GDM1 (cell line): ENCODE data around the gene EHMT1.
A peak's percentile ranks its signal among the peaks of the same experiment; 100 is the strongest.

ENCODE experiments used
- DNase-seq: peaks from one replicate; lab custom pipeline; 2025; lab: John Stamatoyannopoulos, UW

EHMT1 gene

GRCh38 chr9:137674307-137674975, 55.6 kb downstream of the EHMT1 start:
- DNase-seq: no peak

GRCh38 chr9:137674976-137675320, 56.1 kb downstream of the EHMT1 start:
- no peak for DNase-seq

DNA sequence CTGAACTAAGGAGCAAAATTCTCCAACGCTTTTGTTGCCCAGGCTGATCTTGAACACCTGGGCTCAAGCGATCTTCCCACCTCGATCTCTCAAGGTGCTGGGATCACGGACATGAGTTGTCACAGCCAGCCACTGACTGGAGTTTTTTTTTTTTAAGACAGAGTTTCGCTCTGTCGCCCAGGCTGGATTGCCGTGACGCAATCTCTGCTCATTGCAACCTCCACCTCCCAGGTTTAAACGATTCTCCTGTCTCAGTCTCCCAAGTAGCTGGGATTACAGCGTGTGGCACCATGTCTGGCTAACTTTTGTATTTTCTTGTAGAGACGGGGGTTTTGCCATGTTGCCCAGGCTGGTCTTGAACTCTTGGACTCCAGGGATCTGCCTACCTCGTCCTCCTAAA, 58.2 kb downstream of the EHMT1 start:
- no peak for DNase-seq

GRCh38 chr9:137678202-137678601, 59.4 kb downstream of the EHMT1 start:
- DNase-seq: no peak

DNA sequence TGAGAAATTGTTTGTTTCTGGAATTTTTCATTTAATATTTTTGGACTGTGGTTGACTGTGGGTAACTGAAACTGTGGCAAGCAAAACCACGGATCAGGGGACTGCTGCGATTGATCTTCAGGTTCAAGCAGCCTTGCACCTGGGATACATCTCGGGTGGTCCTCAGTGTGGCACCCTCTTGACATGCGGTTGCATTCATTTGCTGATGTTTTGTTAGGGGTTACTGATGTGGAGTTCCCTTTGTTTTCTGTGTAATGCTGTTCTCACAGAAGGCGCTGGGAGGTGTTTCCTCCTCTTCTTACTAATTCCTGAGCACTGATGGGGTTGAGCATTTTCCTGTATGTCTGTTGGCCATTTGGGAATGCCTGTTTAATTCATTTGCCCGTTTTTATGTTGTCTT, 60.4 kb downstream of the EHMT1 start:
- no peak for DNase-seq

DNA sequence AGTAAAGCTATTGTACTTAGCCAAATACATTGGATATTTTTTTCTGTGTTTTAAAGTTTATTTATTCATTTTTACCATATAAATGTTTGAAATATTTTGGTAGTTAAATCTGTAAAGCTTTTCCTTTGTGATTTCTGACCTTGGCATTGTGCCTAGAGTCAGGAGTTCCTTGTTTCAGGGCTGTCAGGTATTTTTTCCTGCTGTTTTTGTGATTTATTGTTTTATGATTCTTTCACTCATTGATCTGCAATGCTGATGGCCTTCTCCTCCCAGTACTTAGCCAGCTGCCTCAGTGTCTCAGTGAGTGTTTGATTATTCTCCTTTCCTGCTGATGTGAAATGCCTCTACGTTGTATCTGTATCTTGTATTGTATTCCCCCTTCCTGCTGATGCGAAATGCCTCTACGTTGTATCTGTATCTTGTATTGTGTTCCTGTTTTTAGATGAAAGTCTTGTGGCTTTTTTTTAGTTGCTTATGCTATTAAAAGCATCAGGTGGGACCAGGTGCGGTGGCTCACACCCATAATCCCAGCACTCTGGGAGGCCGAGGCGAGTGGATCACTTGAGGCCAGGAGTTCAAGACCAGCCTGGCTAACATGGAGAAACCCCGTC, 61.0 kb downstream of the EHMT1 start:
- no peak for DNase-seq

DNA sequence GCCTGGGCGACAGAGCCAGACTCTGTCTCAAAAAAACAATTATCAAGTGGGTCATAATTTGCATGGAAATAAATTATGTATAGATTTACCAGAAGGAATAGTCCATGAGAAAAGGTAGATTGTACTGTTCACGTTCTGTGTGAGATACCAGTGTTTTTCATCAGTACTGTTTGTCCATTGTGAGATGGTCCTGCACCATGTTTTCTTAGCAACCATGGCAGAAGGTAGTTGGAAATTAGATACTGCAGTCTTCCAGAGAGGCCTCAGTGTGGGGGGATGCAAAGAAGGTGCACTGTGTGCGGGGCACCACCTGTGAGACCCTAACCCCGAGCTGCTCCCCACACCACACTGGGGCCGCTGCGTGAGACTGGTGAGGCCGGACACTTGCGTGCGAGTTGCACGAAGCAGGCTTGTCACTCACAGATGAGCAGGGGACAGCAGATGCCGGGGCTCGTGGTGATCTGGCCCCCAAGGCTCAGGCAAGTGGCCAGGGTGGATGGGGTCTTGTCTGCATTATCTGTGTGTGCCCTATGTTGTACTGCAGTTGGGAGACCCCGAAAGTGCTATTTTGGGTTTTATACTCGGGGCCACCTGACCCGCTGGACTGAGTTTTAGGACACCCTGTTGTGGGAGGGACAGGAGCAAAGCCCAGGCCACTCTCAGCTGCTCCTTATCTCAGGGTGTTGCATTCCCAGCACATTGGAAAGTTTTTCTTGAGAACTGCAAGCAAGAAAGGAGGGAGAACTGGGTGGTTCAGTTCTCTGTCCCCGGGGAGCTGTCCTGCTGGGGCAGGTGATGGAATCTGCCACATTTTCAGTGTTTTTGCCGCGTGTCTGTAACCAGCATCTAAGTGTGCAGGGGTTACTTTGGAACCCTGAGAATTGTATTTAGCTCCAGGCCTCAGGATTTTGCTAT, 61.9 kb downstream of the EHMT1 start:
- no peak for DNase-seq

DNA sequence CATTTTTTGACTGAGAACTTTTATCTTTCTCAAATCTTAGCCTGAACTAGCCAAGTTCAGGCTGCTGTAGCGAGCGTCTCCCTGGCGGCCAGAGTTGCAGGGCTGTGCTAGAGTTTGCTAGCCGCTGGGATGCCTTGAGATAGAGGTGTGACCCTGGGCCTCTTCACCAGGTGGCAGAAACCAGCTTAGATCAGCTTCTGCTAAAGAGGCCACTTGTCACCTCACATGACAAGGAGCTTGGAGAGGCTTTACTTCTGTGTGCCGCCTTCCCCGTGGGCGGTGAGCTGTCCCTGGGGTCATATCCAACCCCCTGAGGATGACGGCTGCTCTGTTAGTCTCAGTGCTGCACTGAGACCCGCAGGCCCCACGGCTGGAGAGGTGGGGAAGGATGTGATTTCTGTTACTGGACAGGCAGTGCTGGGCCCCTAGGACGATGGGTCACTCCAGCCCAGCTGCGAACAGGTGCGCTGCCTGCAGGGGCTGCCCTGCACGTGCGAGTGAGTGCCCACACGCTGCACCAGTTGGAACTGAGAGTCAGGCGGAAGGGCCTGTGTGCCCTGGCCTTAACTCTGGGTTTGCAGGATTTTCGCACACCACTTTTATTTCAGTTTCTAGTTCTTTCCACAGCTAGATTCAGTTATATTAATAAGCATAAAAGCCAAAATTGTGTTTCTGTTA, 63.8 kb downstream of the EHMT1 start:
- DNase-seq: no peak

DNA sequence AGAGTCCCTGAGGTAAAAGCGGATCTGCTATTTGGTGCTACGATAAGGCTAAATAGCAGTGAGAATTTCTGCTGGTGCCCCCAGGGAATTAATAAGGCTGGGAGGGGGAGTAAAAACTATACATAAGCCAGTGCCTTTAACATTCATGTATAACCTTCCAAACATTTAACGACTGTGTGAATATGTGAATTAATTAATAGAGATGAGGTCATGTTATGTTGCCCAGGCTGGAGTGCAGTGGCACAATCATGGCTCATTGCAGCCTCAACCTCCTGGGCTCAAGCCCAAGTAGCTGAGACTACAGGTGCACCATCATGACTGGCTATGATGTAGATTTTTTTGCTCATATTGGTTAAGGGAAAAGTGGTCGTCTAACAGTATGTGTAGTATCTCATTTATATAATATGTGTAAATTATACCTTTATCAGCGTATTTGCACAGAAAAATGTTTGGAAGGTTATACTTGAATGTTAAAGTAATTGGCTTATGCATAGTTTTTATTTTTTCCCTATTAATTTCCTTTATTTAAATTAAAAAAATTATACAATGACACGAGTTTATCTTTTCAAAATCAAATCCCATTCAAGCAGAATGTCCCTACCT, 64.6 kb downstream of the EHMT1 start:
- DNase-seq: no peak

- DNase-seq: no peak
Measured at GRCh38 chr9:137685035-137685740, 66.4 kb downstream of the EHMT1 start.

DNA sequence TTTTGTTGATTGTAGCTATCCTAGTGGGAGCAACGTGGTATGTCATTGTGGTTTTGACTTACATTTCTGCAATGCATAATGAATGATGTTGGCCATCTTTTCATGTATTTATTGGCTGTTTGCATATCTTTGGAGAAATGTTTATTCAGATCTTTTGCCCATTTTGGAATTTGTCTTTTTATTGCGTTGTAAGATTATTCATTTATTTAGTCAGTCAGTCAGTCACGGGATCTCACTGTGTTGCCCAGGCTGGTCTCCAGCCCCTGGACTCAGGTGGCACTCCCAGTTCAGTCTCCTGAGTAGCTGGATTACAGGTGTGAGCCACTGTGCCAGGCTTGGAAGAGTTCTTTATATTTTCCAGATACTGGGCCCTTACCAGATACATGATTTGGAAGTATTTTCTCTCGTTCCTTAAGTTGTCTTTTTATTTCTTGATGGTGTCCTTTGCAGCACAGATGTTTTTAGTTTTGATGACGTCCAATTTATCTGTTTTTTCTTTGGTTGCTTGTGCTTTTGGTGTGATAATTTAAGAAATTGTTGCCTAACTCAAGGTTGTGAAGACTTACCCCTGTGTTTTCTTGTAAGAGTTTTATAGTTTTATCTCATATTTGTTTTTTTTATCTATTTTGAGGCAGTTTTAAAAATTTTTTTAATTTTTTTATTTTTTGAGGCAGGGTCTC, 67.1 kb downstream of the EHMT1 start:
- DNase-seq: no peak

- no peak for DNase-seq
Measured at GRCh38 chr9:137688261-137688660, 69.5 kb downstream of the EHMT1 start.

- DNase-seq: no peak
Measured at GRCh38 chr9:137688725-137689124, 69.9 kb downstream of the EHMT1 start.

DNA sequence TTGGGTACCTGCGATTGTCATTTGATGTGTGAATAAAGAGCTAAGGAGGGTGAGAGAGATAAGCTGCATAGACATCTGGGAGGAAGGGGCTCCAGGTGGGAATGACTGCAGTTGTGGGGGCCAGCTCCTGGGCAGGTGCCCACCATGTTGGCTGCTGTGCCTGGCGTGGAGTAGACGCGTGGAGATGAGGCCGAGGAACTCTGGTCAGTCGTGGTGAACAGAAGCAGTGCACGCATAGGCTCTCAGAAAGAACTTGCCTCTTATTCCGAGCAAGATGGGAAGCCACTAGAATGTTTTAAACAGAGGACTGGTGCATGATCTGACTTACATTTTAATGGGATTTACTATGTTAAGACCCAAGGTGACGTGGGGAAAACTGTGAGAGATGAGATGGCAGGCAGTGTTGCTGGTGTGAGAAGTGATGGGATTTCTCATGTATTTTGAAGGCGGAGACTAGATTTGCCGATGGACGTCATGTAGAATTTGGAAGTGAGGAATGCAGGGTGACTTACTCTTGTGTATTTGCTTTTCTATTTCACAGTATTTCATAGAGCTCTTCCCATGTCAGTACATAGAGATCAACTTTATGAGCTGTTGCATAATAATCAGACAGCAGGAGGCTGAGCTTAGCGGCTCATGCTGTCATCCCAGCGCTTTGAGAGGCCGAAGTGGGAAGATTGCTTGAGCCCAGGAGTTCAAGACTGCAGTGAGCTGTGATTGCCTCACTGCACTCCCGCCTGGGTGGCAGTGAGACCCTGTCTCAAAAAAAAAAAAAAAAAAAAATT, 71.1 kb downstream of the EHMT1 start:
- DNase-seq: no peak

GRCh38 chr9:137690930-137691645, 72.3 kb downstream of the EHMT1 start:
- DNase-seq: no peak

DNA sequence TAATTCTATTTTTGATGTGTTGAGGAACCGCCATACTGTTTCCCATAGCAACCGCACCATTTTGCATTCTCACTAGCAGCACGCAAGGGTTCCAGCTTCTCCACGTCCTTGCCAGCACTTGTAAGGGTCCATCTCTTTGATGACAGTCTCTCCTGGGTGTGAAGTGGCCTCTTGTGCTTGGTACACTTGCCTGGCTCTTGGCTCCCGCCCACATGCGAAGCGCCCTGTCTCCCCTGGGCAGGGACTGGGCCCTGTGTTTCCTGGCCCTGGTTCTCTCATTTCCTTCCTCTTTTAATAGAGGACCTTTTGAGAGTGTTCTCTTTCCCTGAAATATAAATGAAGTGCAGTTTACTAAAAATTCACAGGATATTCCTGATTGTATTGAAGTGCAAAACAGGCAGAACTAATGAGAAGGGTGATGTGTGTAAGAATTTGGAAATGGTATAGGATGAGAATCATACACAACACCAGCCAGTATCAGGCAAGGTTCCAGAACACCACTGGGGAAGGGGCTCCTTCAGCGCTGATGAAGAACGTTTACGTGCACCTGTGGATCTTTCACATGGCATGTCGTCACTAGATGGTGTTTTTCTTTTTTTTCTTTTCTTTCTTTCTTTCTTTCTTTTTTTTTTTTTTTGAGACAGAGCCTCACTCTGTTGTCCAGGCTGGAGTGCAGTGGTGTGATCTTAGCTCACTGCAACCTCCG, 73.0 kb downstream of the EHMT1 start:
- DNase-seq: peak; percentile 30

- no peak for DNase-seq
Measured at GRCh38 chr9:137694236-137694959, 75.6 kb downstream of the EHMT1 start.
